T47D (cell line): ENCODE data around the gene EHD3.

Experiments
- DNase-seq, 2 experiments: peaks; one replicate each; pipeline versions ENCODE4 v3.0.0 to v3.0.0-alpha.2; 2011 to 2012; ENCODE audit warnings: low read depth in 1 of 2, low spot score in 1 of 2
- JUND ChIP-seq: IDR thresholded peaks from 2 replicates; pipeline ENCODE4 v1.6.1; 2012; ENCODE audit warnings: low read depth
- in situ Hi-C: cut with HindIII; loops from 2 replicates; pipeline ENCODE4 v1.10.0; 2016; ENCODE audit warnings: low sequenced_read_pairs, low pct_unique_long_range_greater_than_20kb

EHD3 gene

DNA sequence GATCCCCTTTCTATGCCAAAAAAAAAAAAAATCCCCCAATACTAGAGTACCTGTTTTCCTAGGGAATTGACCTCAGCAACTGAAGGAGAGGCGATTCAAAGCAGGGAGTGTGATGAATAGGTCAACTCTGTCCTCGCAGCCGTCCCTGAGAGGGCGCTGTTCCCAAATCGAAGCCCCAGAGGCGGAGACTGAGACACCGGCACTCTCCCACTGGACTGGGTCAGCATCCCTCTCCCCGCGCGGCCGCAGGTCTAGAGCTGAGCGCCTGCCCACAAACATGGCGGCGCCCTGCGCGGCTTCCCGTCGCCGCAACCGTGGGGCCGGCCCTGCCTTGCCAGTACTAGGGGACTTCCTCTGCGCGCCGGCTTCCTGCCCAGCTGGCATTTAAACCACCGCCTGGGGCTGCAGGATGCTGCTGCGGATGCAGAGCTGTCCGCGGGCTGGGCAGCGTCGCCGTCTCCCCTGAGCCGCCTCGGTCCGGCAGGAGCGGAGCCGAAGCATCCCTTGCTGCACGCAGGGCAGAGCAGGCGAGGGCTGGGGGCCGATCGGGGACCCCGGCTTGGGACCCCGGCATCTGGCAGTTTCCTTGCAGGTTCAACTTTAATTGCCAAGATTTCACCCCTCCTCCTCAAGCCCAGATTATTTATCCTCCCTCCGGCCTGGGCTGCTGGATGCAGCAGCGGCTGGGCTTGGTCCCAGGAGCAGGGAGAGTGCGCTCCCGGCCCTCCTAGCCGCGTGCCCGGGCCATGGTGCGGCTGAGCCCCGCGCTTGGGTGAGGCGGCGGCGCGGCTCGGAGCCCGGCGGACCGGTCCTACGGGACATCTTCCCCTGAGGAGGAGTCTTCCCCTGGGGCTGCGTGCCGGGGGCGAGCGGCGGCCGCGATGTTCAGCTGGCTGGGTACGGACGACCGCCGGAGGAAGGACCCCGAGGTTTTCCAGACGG, at the start of gene EHD3:
EHD3 (plus strand) TSS at position 412 of the 942 bp plus-strand sequence; CDS start at position 882, 470 bp downstream.
- TF ChIP-seq JUND, result no peak

DNA sequence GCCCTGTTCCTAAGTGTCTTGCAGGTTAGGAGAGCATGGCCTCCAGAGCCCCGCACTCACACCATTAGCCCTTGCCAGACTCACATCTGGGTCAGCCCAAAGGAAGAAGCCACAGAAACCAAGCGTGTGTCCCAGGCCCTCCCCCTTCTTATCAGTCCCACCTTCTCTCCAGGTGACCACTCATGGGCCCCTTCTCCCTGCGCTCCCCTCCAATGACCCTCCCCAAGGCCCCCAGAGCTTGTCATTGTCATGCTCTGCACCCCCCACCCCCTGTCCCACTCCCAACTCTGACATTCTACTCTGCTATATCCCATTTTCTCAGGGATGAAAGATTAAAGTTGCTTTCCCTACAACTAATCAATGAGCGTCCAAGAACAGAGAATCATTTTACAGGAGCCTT, 46.8 kb upstream of the EHD3 start:
- TF ChIP-seq JUND, result no peak
- in situ Hi-C loops, result no loop called here
- DNase-seq, result no peak

More for the DNA sequence above, at the start of gene EHD3:
- peak; percentile 62 to 88 for DNase-seq
- in situ Hi-C loops, result no loop called here

DNA sequence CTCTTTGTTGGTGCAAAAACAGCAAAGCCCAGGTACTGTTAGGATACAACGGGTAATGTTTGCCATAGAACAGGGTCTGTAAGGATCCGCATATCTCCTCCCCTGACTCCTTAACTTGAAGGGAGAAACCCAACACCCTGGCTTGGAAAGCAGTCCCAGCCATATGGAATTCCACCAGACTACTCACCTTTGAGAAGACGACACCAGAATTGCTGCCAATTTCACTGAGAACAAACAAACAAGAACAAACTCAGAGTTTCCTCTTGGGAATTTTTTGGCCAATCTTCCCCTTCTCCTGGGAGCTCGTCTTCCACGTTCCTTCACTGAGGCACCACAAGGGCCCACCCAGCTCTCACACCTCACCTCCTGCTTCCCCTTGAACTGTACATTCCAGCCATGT, 45.8 kb upstream of the EHD3 start:
- no peak for TF ChIP-seq JUND
- peak in 1 of 2 experiments; percentile 9 for DNase-seq
- in situ Hi-C loops, result no loop called here

DNA sequence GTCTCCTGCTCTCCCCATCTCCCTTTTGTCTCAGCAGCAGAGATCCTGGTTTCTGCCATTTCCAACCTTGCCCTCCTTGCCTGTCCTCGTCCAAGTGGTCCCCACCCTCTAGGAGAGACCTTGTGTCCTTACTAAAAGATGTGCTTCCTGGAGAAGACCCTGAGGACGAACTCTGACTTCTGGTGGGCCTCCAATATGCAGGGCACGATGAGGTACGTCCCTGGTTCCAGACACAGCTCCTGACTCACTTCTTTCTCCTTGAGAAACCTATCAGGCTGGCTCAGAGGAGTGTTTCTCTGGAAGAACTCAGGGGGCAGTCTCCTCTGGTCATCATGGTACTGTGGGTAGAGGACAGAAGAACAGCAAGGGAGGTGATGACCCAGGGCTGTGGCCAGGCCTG, 44.8 kb upstream of the EHD3 start:
- in situ Hi-C loops, result no loop called here
- TF ChIP-seq JUND, result no peak
- no peak for DNase-seq

DNA sequence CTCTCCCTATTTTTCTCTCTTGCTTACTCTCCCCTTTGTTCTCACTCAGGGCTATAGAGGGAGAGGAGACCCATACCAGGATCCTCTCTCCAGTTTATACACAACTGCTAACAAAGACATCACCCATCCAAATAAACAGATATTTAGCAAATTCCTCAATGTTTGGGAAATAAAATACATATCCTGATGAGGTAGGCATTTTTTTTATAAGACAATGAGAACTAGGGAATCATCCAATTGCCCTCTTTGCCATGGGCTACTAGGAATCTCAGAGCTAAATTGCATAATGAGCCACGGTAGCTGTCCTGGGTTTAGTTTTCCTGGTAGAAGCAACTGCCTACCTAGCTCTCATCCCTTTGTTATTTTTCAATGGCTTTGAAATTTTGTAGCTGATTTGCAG, 43.8 kb upstream of the EHD3 start:
- no peak for TF ChIP-seq JUND
- in situ Hi-C loops, result no loop called here
- no peak for DNase-seq

DNA sequence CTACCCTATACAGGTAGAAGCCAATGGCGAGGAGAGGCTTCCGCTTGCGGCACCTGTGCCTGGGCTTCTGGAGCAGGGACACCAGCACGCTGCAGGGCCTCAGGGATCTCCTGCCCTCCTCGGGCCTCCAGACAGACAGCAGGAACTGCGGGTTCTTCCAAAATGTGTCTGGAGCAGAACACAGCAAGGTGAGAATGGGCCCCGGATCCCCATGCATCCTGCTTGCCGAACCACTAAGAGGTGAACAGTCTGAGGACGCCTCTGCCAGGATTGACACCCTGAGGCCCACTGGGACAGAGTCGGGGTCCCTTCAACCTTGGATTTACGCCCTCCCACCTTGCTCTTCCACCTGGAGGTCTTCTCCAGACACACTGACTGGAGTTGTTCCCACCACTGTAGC, 42.0 kb upstream of the EHD3 start:
- TF ChIP-seq JUND, result no peak
- in situ Hi-C loops, result no loop called here
- DNase-seq, result no peak

DNA sequence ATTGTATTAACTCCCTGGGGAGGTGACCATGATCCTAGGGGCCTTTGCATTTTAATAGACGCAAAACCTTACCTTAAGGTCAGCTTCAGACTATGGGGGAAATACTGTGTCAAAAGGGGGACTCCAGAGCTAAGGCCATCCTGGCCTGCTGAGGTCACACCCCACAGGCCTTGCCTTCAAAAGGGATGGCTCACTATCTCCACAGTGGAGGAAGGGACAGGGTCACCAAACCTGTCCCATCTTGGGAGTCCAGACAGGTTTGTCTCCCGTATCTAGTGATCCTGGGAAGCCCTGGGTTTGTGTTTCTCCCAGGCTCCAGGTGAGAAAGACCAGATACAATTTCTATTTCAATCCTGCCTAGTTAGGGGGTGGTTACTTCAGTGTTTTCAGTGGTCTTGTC, 41.6 kb upstream of the EHD3 start:
- in situ Hi-C loops, result no loop called here
- no peak for DNase-seq
- no peak for TF ChIP-seq JUND

DNA sequence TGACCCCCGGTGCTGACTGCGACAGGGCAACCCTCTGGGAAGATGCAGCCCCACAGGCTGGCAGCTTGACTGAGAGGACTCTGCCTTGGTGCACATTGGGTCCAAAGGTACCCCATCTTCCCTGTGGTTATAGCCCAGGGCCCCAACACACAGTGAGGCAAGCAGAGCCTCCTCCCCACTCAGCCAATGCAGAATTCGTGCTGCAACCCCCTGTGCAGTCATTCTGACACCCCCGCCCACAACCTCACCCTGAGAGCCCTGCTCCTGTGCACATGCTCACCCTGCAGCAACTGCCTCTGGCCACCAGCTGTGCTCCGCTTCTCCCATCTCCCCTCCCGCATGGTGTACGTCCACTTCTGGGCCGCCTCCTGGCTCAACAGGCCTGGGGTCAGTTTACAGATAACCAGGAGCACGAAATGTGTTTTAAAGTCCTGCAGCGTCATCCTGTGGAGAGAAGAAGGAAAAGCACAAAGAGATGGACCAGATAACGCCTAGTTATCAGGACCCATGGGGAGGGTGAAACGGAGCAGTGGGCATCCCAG, 41.0 kb upstream of the EHD3 start:
- no peak for DNase-seq
- no peak for TF ChIP-seq JUND
- in situ Hi-C loops, result no loop called here

DNA sequence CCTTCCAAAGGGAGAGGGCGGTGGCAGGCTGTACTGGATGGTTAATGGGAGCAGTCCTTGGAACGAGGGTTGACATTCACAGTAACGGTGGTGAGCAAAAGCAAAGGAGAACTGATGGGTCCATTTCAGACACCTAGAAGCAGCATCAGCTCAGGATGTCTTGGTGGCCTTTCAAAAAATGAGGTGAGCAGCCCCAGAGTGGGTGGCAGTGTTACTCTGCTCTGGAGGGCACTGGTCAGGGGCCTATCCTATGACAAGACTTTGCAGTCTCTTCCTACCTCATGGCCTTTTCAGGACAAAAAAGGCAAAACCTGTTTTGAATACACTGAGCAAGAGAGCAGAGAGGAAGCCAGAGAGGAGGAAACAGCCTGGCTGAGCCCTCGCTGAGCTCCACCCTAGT, 40.1 kb upstream of the EHD3 start:
- in situ Hi-C loops, result no loop called here
- no peak for TF ChIP-seq JUND
- DNase-seq, result no peak

DNA sequence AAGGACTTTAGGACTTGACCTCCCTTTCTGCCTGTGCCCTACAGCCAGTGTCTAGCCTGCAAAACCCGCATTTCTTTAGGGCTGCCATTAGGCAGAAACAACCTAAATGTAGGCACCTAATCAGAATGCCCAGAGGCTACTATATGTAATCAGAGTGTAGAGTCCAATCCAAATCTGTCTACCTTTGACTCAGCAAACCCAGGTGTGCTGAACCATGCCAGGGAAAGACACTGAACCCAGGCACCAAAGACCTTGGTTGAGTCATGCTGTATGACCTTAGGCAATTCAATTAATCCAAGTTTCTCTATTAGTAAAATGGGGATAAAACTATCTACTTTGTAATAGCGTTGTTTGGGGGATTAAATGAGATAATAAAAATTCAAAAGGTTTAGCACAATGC, 37.3 kb upstream of the EHD3 start:
- TF ChIP-seq JUND, result no peak
- in situ Hi-C loops, result no loop called here

DNA sequence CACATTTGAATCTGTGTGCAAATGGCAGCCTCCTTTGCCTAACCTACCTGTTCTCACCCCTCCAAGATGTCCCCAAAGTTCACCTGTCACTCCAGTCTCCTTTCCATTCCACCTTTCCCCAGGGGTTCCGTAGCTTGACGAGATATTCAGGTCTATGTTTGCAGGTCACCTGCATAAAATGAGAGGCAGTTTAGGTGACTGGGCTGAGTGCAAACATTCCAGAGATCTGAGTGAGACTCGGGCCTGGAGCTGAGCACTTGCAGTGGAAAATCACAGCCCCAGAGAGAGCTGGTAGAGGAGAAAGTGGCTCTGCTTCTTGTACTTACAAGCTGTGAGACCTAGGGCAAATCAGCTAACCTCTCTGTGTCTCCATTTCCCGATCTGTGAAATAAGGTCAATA, 36.8 kb upstream of the EHD3 start:
- in situ Hi-C loops, result no loop called here
- TF ChIP-seq JUND, result no peak

More for the DNA sequence above, 37.3 kb upstream of the EHD3 start:
- no peak for DNase-seq

DNA sequence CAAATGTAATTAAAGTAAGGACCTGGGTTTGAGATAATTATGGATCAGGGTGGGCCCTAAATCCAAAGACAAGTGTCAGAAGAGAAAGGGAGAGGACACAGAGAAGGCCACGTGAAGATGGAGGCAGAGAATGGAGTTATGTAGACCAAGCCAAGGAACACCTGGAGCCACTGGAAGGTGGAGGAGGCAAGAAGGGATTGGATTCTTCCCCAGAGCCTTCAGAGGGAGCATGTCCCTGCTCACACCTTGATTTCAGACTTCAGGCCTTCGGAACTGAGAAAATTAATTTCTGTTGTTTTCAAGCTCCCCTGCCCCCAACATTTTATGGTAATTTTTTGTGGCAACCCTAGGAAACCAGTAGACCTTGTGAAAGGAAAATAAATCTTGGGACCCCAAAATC, 36.3 kb upstream of the EHD3 start:
- DNase-seq, result no peak
- no peak for TF ChIP-seq JUND
- in situ Hi-C loops, result no loop called here

More for the DNA sequence above, 36.8 kb upstream of the EHD3 start:
- peak; percentile 18 to 62 for DNase-seq

DNA sequence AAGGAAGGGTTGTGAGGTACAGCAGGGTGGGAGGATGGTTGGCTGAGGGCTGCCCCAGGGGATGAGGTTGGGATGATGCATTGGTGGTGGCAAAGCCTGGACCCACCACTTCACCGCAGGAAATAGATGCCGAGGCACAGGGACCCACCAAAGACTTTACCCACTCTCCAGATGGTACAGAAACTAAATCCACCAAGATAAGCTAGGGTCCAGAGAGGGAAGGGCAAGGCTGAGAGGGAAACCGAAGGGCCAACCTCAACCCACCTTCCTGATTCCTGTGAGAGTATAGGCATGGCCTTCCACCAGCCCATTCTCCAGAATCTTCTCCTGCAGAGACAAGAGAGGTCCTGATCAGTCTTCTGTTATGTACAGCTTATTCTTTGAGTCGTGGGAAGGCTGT, 34.7 kb upstream of the EHD3 start:
- no peak for TF ChIP-seq JUND
- in situ Hi-C loops, result no loop called here
- no peak for DNase-seq
